Mucosa of gallbladder (tissue), 1 donor: ENCODE results near the gene USP2. TPM values are rescaled to one million over a fixed set of nuclear protein-coding genes. Genes with fewer than 3 reads are reported as not detected.
"Not testable (repeated sequence)": the region's sequence is repeated elsewhere in the genome, so short reads cannot be mapped to it uniquely, and the experiment has no call there.

Source experiments
- DNase-seq: peaks from one replicate; pipeline ENCODE4 v3.0.0-alpha.2; 2020; ENCODE audit warnings: low spot score
- total RNA-seq: library from RNA; stranded (reverse); gene quantifications from one replicate; pipeline ENCODE4 v1.2.1, GENCODE V29; 2021
- donor health status: DM: no; HTN: no; CAD: no.

The USP2 gene
- total RNA-seq, 1 donor from 2014 or later = 7.3 TPM

- DNase-seq = no peak
Observed at GRCh38 chr11:119414321-119414720, 32.8 kb upstream of the USP2 start.

GRCh38 chr11:119412072-119412471 is 30.6 kb upstream of the USP2 start:
- no peak for DNase-seq

- DNase-seq = no peak
Observed at GRCh38 chr11:119410501-119410900, 29.0 kb upstream of the USP2 start.

GRCh38 chr11:119409731-119410130 is 28.2 kb upstream of the USP2 start:
- DNase-seq = no peak

GRCh38 chr11:119406005-119406404 is 24.5 kb upstream of the USP2 start:
- DNase-seq = no peak

GRCh38 chr11:119405448-119405847 is 24.0 kb upstream of the USP2 start:
- DNase-seq = not testable (repeated sequence)

GRCh38 chr11:119404872-119405271 is 23.4 kb upstream of the USP2 start:
- DNase-seq = no peak

- no peak for DNase-seq
Observed at GRCh38 chr11:119403021-119403420, 21.5 kb upstream of the USP2 start.

GRCh38 chr11:119402470-119402869 is 21.0 kb upstream of the USP2 start:
- no peak for DNase-seq

- no peak for DNase-seq
Observed at GRCh38 chr11:119400860-119401259, 19.4 kb upstream of the USP2 start.

GRCh38 chr11:119397740-119398139 is 16.2 kb upstream of the USP2 start:
- DNase-seq = no peak

- DNase-seq = no peak
Observed at GRCh38 chr11:119396835-119397234, 15.3 kb upstream of the USP2 start.

- no peak for DNase-seq
Observed at GRCh38 chr11:119391275-119391674, 9.8 kb upstream of the USP2 start.

- no peak for DNase-seq
Observed at GRCh38 chr11:119389611-119390254, 8.2 kb upstream of the USP2 start.

GRCh38 chr11:119388103-119388502 is 6.6 kb upstream of the USP2 start:
- no peak for DNase-seq

GRCh38 chr11:119384332-119384731 is 2.8 kb upstream of the USP2 start:
- no peak for DNase-seq

- not testable (repeated sequence) for DNase-seq
Observed at GRCh38 chr11:119382513-119382912, 1.0 kb upstream of the USP2 start.

- no peak for DNase-seq
Observed at GRCh38 chr11:119382101-119382500, 611 bp upstream of the USP2 start.

- DNase-seq = no peak
Observed at GRCh38 chr11:119380827-119381180, 686 bp downstream of the USP2 start.

- DNase-seq = no peak
Observed at GRCh38 chr11:119380160-119380826, 1.2 kb downstream of the USP2 start.

GRCh38 chr11:119378851-119379465 is 2.5 kb downstream of the USP2 start:
- no peak for DNase-seq

- no peak for DNase-seq
Observed at GRCh38 chr11:119377961-119378667, 3.4 kb downstream of the USP2 start.
